Measurements from ENCODE around the gene KCNN3.

Gene KCNN3

DNA sequence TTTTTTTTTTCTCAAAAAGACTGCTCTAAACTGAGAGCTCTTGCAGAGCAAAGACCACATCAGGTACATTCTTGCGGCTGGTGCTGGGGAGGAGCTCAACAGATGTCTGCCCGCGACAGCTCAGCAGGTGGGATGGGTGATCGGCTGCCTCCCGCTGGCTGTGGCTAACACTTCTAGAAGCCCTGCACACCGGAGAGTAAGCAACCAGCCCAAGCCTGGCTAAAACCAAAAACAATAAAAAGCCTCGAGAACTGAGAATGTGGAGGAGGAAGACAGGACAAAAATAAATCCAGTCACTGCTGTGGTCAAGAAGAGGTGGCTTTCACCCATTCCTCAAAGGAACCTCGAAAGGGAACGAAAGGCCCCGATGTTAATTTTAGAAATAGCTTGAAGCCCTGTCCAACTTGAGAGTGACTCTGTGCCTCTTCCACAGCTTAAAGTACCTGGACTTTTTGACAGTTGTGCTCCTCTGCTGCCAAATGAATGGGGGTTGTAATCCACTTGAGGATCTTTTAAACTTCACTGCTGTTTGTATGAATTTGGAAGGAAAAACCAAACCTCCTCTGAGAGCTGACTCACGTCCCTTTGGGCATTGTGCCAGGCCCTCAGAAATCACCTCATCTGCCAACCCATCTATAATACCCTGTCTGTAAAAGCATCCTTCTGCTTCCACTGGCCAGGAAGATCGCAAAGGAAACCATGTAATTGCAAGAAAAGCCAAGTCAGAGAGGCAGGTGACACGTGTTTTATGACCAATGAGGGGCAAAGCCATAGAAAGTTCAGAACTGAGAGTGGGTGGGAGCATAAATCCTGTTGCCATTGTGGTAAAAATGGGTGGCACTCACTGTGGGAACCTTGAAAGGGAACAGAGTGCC lies 78.6 kb downstream of the KCNN3 start:
- DNase-seq: peak; percentile 65

DNA sequence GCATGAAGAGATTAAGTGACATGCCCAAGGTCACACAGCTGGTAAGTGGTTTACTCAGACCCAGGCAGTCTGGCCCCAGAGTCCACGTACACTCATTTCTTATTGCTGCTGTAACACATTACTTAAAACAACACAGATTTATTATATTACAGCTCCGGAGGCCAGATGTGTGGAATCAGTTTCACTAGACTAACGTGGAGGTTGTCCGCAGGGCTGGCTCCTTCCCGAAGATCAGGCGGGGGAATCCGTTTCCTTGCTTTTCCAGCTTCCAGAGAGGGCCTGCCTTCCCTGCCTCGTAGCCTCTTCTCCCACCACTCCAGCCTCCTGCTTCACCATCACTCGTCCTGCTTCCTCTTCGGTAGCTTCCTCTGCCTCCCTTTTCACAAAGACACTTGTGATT lies 81.2 kb downstream of the KCNN3 start:
- no peak for DNase-seq

DNA sequence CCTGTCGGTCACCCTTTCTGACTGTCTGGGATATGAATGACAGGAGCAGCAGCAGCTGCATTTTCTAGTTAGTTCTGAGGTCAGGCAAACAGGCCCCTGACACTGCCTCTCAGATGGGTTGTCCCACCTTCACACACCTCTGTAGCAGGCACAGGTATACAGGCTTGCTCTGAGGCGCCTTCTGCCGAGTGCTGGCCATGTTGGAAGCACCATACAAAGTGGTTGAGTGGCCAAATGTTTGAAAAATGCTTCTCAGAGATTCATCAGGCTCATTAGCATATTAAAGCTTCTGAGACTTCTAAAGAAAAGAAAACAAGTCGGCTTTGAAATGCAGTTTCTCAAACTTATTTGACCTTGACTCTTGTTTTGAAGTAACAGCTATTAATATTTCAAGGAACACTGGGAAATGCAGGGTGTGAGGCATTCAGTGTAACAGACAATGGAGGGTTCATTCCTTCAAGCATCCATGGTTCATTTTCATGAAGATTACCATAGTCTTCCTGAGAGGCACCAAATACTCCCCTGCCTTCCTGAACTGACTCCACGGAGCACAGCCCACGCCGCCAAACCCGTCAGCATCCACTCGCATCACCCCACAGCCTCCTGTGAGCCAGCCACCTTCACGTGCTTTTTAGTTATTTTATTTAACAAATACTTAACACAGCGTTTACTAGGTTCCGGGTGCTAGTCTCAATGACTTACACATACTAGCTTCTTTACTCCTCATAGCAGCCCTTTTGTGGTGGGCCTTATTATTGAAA lies 81.8 kb downstream of the KCNN3 start:
- DNase-seq: no peak

DNA sequence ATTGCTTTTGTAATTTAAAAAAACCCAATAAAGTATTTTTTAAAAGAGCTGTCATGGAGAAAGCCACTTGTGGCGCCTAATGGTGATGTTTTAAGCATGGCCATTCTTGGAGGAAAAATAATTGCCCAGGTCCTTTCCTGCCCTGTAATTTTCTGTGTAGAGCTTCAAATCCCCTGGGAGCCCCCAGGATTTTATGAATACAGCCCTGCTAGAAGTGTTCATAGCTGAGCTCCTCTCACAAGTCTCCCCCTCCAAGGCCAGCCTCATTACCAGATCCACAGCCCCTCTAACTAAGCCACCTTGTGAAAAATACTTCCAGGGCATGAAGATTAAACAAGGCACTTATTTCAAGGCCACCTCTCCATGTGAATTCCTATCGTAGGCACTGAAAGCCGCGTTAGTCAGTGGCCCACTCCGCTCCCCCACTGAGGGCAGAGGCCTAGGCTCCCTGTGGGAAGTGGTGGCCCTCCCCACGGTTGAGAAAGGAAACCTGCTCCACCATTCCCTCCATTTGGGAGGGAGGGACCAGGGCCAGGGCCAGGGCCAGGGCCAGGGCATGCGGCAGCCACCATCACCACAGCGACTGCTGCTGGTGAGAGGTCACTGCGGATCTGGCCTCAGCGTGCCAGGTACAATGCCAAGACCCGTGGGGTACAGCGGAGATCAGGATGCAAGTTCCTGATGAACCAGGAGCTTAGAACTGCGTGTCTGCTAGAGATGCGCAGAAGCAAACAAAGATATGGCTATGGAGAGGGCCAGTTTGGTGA lies 83.1 kb downstream of the KCNN3 start:
- DNase-seq: no peak

DNA sequence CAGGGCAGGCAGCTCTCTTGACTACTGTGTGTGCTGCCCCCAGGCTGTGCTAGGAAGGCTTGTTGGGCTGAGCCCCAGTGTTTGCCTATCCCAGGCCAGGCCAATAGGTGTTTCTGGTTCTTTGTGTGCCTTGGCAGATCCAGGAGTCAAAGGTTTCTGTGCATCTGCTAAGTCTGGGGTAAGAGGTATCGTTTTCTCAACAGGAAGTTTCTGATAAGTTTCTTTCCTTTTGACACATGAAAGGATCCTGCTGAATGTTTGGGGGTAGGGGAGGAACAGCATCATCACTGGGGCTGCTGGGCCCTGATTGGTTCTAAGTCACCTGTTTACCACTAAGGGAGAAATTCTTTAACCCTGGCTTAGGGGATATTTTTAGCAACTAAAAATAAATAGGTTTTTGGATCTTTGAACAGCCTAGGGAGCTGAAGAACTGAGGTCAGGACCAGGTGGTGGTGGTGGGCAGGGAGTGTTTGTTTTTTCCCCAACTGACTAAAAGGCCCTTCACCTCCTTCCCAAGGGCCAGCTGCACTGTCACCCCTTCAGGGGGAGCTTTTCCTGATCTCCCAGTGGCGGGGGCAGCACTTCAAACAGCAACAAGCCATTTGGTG lies 85.1 kb downstream of the KCNN3 start:
- DNase-seq: peak; percentile 39

DNA sequence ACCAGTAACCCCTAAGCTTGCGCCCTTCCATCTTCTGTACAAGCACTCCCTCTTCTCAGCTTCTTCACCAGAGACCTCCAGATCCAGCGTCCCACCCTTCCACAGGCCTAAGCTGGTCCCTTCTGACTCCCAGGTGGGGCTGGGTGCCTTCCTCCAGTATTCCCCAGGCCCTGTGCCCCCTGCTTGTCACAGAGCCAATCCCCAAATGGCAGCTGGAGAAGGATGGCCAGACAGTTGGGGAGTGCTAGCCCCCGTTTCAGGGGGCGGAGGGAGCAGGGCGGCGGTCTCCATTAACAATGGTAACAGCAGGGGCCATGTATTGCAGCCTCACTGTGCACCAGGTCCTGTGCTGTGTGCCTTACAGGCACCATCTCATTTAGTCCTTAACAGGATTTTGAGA lies 85.7 kb downstream of the KCNN3 start:
- no peak for DNase-seq

DNA sequence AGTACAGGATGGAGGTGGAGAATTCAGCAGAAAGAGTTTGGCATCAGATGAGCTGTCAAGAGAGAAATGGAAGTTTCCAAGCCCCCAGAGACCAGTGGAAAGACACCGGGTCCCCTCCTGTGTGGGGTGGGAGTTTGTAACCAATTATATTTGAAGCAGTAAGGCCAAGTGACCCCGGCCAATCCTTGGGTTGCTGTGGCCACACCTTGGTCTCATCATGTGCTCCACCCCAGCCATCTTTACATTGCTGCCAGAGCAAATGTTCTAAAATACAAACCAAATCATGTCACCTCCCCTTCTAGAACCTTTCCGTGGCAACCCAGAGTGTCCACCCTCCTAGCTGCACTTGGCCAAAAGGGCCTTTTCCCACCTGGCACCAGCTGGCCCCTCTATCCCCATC lies 86.1 kb downstream of the KCNN3 start:
- no peak for DNase-seq

DNA sequence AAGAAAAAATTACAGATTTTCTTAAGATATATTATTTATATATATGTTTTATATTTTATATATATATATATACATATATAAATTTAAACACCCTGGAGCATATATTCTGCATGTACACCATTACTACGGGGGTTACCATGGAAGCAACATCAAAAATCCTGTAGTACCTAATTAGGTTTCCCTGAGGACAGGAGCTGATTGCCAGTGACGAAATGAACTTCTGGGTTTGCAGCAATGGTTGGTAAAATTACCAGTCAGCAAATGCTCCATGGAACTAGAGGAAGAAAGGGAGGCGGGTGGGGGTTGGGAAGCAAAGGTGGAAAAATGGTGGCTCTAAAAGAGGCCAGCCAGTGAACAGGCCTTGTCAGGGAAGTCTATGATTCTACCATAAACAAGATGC lies 89.5 kb downstream of the KCNN3 start:
- DNase-seq: no peak

DNA sequence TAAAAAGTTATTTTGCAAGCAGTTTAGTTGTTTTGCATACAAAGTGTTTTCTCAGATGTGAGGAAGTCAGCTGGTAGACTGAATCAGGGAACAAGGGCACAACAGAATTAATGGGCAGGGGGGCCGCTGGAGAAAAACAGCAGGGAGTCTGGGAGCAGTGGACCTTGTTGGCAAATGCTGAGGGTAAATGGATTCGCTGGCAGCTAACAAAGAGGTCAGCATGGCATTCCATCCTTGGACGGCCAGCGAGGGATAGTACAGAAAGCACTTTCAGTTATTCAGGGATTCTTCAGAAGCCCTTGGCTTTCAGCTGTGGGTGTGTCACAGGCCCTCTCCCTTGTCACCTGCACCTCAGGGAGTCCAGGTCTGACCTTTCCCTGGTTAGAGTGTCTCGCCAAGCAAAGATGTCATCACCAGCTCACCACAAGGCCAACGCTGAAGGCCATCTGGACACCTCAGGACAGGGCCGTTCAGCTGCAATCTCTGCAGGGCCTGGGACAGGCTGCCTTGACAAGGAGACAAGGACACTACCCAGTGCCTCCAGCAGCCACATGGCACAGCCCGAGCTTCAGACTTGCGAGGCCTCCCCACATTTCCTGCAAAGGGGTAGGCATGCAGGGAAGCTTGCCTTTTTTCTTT lies 90.4 kb downstream of the KCNN3 start:
- DNase-seq: no peak

DNA sequence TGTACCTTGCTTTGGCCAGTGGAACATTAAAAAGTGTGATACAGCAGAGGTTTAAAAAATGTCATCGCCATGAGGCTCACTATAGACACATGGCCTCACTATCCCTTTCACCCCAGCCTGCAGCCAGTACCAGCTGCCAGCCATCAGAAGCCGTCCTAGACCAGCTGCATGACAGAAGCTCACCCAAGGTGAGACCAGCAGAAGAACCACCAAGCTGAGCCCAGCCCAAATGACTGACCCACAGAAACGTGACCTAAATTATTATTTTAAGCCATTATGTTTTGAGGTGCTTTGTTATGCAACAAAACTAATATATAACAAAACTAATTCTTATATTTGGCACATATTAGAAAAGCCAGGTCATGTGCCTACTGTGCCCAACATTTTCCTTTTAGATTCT lies 91.1 kb downstream of the KCNN3 start:
- no peak for DNase-seq

DNA sequence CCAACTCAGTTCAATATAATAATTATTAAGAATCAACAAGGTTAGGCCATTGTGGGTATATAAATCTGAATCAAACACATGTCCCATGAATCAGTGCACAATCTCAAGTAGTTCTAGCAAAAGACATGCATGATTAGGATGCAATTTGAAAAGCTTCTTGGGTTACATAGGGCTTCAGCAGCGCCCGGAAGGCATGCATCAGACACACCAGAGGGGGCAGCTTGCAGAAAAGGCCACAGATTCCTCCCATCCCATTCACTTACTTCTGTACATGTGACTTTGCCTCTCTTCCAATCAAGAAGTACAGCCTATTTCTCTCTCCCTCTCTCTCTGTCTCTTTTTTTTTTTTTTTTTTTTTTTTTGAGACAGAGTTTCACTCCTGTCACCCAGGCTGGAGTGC lies 91.8 kb downstream of the KCNN3 start:
- DNase-seq: no peak

DNA sequence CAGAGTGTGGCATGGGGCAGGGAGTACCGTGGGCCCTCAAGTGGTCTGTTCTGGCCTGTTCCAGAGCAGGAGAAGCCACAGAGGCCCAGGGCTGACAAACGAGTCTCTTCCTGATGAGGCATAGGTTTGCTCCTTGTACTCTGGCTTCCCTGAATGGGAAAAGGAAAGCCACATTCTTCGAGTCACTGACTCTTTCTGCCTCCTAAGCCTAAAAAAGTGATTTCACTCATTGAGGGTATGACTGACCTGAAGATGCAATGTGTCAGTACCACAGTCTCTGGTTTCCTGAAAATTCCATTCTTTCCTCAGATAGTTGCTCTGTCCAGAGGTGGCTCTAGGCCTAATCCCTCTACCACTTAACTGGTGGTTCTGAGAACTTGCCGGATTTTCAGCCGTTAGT lies 92.3 kb downstream of the KCNN3 start:
- DNase-seq: no peak

DNA sequence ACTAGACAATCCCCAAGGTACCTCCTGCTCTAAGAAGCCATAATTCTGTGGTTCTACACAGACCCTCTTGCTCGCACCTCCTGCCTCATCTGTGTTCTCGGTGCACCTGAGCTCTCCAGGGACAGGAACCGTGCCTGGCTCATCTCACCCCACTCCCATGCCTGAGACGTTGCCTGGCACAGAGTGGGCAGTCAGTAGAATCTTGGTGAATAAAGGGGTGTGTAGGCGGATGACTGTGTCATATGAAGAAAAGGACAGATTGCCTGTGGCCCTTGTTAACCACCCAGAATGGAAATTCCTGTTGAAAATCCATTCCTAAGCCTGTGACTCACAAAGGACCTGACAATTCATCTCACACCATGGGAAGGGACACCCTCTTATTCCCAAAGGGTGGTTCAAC lies 92.9 kb downstream of the KCNN3 start:
- no peak for DNase-seq

DNA sequence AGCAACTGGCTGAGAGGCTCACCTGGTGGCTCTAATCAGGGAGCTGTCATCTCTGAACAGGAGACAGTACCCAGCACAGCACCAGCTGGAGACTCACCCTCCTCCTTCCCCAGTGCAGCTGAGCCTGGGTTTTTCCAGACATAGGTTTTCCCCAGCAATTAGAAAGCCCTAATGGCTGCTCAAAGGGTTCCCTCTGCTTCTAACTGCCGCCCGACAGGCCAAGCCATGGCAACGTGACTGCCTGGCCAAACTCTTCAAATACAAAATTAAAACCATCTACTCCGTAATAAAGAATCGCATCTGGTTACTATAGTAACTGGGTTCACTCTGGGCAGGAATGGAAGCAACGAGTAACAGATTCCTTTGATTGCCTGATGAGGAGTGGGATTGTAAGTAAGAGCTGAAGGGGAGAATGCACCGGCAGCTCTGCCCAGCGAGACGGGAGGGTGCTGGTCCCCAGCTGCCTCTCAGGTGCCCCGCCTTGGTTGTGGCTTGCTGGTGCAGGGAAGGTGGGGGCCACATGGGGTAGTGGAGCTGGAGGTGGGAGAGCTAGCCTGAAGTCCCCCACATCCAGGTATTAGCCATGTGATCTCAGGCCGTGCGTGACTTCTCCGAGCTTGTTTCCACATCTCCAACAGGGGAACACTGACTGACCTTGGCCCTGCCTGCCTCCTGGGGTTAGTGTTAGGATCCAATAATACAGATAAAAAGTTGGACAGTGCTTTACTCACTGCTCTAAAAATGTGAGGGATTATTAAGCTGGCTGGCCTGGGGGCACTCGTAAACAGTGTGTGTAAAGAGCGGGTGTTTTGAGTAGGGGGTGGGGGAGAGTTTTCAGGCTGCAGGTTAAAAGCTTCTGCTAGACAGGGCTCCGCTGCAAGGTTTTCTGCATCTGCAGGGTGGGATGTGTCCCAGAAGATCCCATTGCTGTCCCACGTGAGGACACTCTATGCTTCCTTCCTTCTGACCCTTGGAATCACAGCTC lies 94.2 kb downstream of the KCNN3 start:
- no peak for DNase-seq

DNA sequence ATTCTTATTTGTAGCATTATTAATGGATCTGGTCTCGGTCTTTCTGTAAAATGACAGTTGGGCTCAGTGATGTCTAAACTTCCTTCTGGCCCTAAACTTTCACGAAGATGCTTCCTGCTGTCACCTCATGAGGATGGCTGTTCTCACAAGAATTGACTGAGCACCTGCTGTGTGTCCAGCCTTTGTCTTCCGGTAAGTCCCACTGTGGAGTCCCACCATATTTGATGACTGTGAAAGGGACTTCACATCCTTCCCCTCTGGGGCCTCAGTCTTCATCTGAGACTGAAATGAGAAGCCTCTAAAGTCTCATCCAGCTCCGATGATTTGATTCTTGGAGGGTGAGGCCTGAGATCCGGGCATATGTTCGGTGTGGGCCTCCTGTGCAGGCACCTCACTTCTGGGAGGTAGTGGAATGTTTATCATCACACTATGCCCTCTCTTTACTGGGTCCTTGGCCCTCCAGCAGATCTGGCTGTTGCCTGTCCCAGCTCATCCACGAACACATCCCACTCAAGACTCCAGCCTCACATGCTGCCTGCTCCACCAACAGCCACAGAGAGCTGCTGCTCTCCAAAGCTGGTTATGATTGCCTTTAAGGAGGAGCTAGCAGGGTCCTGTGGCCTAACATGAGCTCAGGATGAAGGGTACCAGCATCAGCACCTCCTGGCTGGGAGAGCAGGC lies 95.8 kb downstream of the KCNN3 start:
- DNase-seq: no peak

DNA sequence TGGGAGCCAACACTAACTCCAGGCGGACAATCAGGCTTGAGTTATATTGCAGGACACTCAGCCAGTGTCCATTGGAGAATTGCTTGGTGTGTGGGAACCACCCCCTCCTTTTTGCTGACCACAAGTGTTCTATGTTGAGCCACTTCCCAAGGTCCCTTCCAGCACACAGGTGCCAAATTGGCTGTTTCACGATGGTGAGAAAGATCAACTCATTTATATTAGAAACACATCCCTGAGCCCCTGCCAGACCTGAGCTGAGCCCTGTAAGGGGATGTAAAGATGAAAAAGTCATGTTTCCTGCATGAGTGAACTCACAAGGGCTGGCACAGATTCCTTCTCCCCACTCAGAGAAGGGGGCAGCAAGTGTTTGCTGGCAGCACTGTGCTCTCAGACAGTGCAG lies 96.5 kb downstream of the KCNN3 start:
- DNase-seq: no peak

DNA sequence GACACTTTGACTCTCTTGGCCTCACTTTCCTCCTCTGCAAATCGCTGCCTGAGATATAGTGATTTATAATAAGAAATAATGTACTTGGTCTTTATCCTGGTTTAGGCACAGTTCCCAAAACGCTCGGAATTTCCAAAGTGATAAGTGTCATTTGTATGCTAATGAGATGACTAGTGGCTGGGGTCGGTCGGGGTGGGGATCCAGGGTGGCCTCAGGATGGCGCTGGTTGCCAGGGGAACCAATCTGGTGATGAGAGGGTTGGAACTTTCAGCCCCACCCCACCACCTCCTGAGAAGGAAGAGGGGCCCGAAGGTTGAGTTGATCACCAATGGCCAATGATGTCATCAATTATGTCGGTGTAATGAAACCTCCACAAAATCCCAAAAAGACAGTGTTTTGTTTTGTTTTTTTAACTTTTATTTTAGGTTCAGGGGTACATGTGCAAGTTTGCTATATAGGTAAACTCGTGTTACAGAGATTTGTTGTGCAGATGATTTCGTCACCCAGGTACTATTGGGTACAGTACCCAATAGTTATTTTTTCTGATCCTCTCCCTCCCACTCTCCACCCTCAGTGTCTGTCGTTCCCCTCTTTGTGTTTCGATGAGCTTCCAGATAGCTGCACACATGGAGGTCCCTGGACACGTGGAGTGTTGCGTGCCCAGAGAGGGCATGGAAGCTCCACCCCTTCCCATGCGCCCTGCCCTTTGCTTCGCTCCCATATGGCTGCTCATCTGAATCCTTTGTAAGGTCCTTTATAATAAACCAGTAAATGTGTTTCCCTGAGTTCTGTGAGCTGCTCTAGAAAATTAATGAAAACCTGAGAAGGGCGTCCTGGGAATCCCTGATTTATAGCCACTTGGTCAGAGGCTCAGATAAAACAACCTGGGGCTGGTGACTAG lies 97.2 kb downstream of the KCNN3 start:
- no peak for DNase-seq

DNA sequence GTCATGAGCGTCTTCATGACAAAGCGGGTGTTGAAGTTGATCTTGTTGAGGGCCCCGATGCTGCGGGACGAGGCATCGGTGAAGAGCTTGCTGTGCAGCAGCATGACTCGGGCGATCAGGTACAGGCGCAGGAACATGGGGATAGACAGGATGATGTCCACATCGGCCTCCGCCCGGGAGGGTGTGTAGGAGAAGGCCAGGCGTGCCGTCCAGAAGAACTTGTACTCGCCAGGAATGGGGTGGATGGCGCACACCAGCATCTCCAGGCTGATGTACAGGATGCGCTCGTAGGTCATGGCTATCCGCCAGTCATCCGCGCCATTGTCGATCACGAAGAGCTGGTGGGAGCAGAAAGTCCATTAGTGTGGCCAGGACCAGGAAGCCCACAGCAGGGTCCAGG lies 98.0 kb downstream of the KCNN3 start:
- DNase-seq: no peak

DNA sequence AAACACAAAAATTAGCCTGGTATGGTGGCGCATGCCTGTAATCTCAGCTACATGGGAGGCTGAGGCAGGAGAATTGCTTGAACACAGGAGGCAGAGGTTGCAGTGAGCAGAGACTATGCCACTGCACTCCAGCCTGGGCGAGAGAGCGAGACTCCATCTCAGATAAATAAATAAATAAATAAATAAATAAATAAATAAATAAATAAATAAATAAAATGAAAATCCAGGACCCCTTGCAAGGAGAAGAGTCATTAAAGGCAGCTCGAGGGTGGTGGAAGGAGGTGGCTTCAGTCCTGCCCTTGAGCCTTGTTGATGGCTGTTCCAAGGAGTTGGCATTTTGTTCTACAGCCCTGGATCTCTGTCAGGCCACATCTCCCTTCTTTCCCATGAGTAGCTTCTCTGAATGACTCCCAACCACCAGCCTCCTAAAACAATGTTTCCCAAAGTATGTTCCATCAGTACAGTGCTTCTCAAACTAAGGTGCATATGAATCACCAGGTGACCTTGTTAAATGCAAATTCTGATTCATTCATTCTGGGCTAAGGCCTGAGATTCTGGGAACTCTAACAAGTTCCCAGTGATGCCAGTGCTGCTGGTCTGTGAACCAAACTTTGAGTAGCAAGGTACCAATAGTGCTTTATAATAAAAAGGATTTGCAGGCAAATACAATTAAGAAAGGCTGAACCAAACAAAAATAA lies 99.0 kb downstream of the KCNN3 start:
- DNase-seq: no peak

All from stimulated activated CD4-positive, alpha-beta T cell treated with anti-CD3 and anti-CD28 coated beads, Interleukin-12 subunit alpha, Interleukin-12 subunit beta, amount 100 ng/mL, for 4 hours (primary cell).